Cardiac muscle cell (in vitro differentiated cells and primary cell): Measurements from ENCODE around the gene GRAMD2A. TPM values are rescaled to one million over a fixed set of nuclear protein-coding genes. Genes with fewer than 3 reads are reported as not detected.

ENCODE experiments used
- DNase-seq, 2 donors: peaks; one replicate each; pipeline versions ENCODE4 v3.0.0 to v3.0.0-alpha.2; 2010 to 2017; ENCODE audit warnings: low read depth in 1 of 2, low spot score in 1 of 2
- H3K27ac ChIP-seq: fragments of 200-600 bp; sonication (generic); 2 replicates; pipeline ENCODE4 v1.5.1; 2016
- H3K27me3 ChIP-seq: fragments of 200-600 bp; sonication (generic); 2 replicates; pipeline ENCODE4 v1.6.0; 2016; ENCODE audit warnings: control low read depth
- H3K36me3 ChIP-seq: fragments of 200-600 bp; sonication (generic); 2 replicates; pipeline ENCODE4 v1.5.1; 2016; ENCODE audit warnings: control low read depth
- H3K4me1 ChIP-seq: fragments of 200-600 bp; sonication (generic); 2 replicates; pipeline ENCODE4 v1.8.1; 2017; ENCODE audit warnings: low read depth, mild to moderate bottlenecking, mixed run types
- H3K4me3 ChIP-seq: fragments of 200-600 bp; sonication (generic); 2 replicates; pipeline ENCODE4 v1.5.1; 2016; ENCODE audit warnings: mild to moderate bottlenecking
- H3K9me3 ChIP-seq: fragments of 200-600 bp; sonication (generic); 2 replicates; pipeline ENCODE4 v1.5.1; 2017; ENCODE audit warnings: low read depth, mild to moderate bottlenecking, control low read depth
- polyA plus RNA-seq: library from polyadenylated mRNA; unstranded; fragments of >200 nt; fragmentation: Nextera tagmentation; extraction: Ambion mirVana; gene quantifications from 2 replicates; pipeline ENCODE4 v1.2.1, GENCODE V29; 2016
- total RNA-seq: library from RNA; depleted of rRNA; stranded (reverse); fragments of >200 nt; gene quantifications from 2 replicates; pipeline ENCODE4 v1.2.3, GENCODE V29; 2016
- TF ChIP-seq, protein P1 (sequence below): IDR thresholded peaks from 2 replicates; pipeline ENCODE4 v1.5.1; 2012; ENCODE audit warnings: low read depth, mild to moderate bottlenecking, low read length

Gene GRAMD2A
- total and polyA plus RNA-seq, 2 experiments from 2014 or later: 0.24 TPM; not detected in 1

GRCh38 chr15:72182673-72183072, 14.9 kb downstream of the GRAMD2A start:
- peak in 1 of 2 donors; percentile 18 for DNase-seq

DNA sequence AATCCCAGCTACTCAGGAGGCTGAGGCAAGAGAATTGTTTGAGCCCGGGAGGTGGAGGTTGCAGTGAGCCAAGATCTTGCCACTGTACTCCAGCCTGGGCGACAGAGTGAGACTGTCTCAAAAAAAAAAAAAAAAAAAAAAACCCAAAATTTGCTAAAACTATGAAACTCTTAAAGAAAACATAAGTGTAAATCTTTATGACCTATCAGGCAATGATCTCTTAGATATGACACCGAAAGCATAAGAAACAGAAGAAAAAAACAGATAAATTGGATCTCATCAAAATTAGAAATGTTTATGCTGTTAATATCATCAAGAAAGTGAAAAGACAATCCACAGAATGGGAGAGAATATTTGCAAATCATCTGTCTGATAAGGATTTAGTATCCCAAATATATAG, 15.3 kb downstream of the GRAMD2A start:
- H3K36me3 ChIP-seq: no peaks in the 10 kb centered on the region
- TF ChIP-seq, protein P1, sequence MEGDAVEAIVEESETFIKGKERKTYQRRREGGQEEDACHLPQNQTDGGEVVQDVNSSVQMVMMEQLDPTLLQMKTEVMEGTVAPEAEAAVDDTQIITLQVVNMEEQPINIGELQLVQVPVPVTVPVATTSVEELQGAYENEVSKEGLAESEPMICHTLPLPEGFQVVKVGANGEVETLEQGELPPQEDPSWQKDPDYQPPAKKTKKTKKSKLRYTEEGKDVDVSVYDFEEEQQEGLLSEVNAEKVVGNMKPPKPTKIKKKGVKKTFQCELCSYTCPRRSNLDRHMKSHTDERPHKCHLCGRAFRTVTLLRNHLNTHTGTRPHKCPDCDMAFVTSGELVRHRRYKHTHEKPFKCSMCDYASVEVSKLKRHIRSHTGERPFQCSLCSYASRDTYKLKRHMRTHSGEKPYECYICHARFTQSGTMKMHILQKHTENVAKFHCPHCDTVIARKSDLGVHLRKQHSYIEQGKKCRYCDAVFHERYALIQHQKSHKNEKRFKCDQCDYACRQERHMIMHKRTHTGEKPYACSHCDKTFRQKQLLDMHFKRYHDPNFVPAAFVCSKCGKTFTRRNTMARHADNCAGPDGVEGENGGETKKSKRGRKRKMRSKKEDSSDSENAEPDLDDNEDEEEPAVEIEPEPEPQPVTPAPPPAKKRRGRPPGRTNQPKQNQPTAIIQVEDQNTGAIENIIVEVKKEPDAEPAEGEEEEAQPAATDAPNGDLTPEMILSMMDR: no peak
- H3K4me3 ChIP-seq: no peak overlapping the region
- H3K27ac ChIP-seq: no peak overlapping the region
- DNase-seq: no peak
- H3K9me3 ChIP-seq: no peaks in the 10 kb centered on the region
- H3K27me3 ChIP-seq: peaks cover 19% of the 10 kb centered on the region
- H3K4me1 ChIP-seq: no peaks in the 10 kb centered on the region

More at GRCh38 chr15:72182673-72183072, 14.9 kb downstream of the GRAMD2A start:
- Histone ChIP-seq H3K9me3 (no peaks in the 10 kb centered on the region), H3K4me1 (no peaks in the 10 kb centered on the region), H3K36me3 (no peaks in the 10 kb centered on the region), H3K27ac (no peak overlapping the region), H3K4me3 (no peak overlapping the region), H3K27me3 (peaks cover 22% of the 10 kb centered on the region)
- TF ChIP-seq, protein P1: no peak

GRCh38 chr15:72180761-72181324, 16.7 kb downstream of the GRAMD2A start:
- no peak overlapping the region for H3K4me3 ChIP-seq
- TF ChIP-seq, protein P1: no peak
- H3K36me3 ChIP-seq: no peaks in the 10 kb centered on the region
- H3K27me3 ChIP-seq: peaks cover 19% of the 10 kb centered on the region
- H3K9me3 ChIP-seq: no peaks in the 10 kb centered on the region
- H3K4me1 ChIP-seq: no peaks in the 10 kb centered on the region
- no peak overlapping the region for H3K27ac ChIP-seq
- DNase-seq: no peak

GRCh38 chr15:72179950-72180581, 17.5 kb downstream of the GRAMD2A start:
- H3K4me1 ChIP-seq: no peaks in the 10 kb centered on the region
- peaks cover 15% of the 10 kb centered on the region for H3K27me3 ChIP-seq
- no peak overlapping the region for H3K4me3 ChIP-seq
- TF ChIP-seq, protein P1: no peak
- no peak overlapping the region for H3K27ac ChIP-seq
- peak in 1 of 2 donors; percentile 17 for DNase-seq
- no peaks in the 10 kb centered on the region for H3K36me3 ChIP-seq
- H3K9me3 ChIP-seq: no peaks in the 10 kb centered on the region

GRCh38 chr15:72178976-72179585, 18.5 kb downstream of the GRAMD2A start:
- TF ChIP-seq, protein P1: no peak

More at GRCh38 chr15:72178976-72179585, 18.5 kb downstream of the GRAMD2A start:
- Histone ChIP-seq H3K9me3 (no peaks in the 10 kb centered on the region), H3K36me3 (no peaks in the 10 kb centered on the region), H3K27ac (no peak overlapping the region), H3K4me1 (no peaks in the 10 kb centered on the region), H3K27me3 (peaks cover 13% of the 10 kb centered on the region), H3K4me3 (no peak overlapping the region)
- no peak for DNase-seq
